HG03196 (cell line): ENCODE measurements around the gene DYNLRB2.

Experiments
- ATAC-seq: cut with Tn5 transposase; IDR thresholded peaks from one replicate; pipeline ENCODE4 v1.9.1; 2021; ENCODE audit not compliant: unreplicated experiment

Gene DYNLRB2

DNA sequence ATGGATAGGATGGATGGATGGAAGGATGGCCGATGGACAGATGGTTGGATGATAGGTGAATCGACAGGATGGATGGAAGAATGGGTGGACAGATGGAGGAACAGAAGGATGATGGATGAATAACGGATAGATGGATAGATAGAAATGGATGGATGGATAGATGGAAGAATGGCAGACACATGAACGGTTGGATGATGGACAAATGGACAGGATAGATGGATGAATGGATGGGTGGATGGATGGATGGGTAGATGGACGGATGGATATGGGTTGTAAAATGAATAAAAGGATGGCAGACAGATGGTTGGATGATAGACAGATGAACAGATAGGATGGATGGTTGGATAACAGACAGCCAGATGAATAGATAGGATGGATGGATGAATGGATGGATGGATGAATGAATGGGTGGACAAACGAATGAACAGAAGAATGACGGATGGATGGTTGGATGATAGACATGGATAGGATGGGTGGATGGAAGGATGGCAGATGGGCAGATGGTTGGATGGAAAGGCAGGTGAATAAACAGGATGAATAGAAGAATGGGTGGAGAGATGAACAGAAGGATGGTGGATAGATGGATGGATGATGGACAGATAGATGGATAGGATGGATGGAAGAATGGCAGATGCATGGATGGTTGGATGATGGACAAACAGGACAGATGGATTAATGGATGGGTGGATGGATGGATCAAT is 55.9 kb downstream of the DYNLRB2 start:
- ATAC-seq = no peak

DNA sequence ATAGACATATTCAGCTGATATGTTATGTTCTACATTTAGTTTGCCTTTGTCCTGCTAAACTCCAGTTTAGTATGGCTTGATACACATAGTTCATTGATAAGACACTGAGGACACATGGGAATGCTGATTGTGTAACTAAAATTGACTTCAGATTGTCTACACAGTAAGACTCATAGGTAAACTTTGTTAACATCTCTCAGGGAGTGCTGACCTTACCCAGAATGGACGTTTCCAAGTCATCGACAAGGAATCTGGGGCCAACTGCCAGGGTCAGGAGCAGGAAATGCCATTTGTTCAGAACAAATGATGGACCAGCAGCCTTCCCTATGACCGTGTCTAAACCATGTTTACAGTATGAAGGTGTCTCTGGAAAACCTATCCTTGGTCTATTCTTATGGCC is 58.7 kb downstream of the DYNLRB2 start:
- no peak for ATAC-seq
